HG03025 (cell line): Measurements from ENCODE around the gene LHPP.
"Not testable (repeated sequence)": the region's sequence is repeated elsewhere in the genome, so short reads cannot be mapped to it uniquely, and the experiment has no call there.

Source experiments
- ATAC-seq: cut with Tn5 transposase; IDR thresholded peaks from one replicate; pipeline ENCODE4 v1.9.1; 2021; ENCODE audit warnings: mild to moderate bottlenecking, moderate library complexity; ENCODE audit not compliant: unreplicated experiment, low FRiP score

LHPP gene

DNA sequence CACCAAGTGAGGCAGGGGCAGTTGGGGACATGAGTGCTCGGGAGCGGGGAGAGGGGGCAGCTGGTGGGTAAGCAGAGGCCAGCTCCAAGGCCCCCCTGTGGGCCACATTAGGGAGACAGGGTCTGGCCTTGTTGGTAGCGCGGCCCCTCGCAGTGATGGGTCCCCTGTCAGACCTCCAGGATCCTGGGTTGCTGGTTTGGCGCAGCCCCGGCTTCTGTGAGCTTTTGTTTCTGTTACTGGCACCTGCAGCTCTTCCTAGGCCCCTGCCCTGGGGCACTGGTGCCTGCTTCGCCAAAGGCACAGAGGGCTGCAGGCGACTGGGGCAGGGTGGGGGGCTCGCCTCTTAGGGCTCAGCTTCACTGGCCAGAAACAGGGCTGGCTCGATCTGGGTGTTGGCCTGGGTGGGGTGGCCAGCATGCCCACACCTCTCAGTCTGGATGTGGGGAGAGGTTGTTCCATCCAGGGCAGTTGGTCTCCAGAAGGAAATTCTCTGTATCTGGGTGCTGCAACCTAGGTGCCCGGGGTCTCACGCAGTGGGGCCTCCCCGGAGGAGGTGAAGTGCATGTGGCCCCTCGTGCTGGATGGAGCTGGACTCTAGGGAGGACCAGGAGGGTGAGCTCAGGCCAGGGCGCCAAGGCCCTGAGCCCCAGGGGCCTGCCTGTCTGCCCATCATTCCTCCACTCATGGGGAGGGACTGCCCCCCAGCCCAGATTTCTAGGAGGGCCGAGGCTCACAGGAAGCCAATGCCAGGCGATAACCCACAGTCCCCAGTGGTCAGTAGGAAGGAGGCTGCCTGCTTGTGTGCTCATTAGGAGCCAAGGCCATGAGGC is 138.6 kb downstream of the LHPP start:
- no peak for ATAC-seq

DNA sequence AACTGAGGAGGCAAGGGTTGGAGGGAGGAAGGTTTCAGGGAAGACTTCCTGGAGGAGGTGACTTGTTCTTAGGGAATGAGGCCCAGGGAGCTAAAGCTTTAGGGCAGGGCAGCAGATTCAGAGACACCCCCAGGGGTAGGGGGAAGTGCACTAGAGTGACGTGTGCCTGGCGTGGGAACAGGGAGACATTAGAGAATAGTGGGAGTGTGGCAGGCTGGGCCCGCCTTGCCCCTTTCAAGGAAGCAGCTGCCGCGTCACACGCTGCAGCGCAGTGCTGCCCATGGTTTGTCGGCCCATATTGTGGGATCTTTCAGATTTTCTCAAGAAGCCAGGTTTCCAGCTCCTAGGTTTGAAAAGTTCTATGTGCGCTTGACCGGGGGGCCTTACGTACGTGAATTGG is 139.4 kb downstream of the LHPP start:
- ATAC-seq: no peak

DNA sequence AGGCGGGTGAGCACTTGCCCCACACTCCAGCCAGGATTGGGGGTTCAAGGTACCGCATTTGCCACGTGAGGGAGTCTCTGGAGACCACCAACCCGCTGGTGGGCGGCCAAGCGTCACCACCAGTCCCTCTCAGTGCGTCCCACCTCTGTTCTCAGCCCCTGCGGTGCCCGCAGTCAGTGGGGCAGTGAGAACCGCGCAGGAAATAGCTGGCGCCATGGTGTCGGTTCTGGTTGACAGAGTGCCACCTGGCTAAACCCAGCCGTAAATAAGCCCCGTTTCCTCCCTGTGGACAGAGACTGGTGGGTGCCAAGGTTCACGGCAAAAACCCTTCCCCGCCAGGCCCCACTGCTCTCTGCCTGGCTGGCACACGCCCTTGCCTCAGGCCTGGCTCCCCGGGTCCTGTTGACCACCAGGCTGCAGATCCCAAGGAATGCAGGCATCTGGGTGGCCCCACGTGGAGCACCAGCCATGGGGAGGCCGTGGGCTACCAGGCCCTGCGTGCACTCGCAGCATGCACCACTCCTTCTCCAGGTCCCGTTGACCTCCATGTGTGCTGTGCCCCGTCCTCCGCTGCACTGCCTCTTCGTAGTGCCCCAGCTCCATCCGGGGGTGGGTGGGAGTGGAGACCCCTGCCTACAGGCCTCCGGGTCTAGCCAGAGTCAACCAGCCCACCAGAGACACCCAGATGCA is 140.0 kb downstream of the LHPP start:
- ATAC-seq: no peak

DNA sequence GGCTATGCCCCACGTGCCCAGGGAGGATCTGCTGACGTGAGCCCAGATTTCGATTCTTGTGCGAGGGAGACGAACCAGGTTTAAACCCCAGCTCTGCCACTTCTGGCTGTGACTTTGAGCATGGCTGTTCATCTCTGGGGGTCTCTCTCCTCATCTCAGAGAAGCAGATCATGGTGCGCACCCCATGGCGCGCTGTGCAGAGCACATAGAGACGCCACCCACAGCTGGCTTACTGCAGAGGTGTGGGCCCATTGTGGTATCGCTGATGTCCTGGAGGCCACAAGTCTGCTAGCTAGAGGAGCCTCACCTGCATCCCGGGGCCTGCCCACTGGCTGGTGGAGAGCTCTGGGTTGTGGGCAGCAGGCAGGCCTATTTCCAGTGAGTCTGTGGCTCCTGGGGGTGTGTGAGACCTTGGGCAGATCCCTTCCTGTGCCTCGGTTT is 140.5 kb downstream of the LHPP start:
- no peak for ATAC-seq

DNA sequence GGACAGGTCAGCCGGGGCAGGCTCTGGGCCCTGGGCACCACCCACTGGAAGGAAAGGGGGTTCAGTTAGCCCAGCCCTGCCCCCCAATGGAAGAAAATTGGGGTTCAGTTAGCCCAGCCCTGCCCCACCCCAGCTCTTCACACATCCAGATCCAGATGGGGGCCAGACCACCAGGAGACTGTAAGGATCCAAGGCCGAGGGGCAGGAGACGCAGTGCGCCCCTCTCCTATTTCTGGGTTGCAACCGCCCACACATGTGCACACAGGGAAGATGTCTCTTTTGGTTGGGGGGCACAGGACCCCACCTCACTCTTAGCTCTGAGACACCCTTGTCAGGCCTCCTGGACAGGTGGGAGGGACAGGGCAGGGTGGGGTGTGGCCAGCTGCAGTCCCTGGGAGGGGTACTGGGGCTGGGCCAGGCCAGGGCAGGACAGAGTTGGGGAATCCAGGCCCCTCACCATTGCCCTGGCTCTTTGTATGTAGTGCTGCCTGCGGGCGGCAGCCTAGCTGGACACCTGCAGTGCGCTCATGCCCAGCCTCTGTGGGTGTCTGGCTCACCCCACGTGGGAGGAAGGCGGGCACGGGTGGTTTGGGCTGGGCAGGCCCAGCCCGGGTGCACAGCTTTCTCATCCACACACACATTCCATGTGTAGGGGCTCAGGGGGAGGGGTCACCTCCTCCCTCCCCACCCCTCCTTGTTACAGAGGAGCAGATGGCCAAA is 141.2 kb downstream of the LHPP start:
- no peak for ATAC-seq

DNA sequence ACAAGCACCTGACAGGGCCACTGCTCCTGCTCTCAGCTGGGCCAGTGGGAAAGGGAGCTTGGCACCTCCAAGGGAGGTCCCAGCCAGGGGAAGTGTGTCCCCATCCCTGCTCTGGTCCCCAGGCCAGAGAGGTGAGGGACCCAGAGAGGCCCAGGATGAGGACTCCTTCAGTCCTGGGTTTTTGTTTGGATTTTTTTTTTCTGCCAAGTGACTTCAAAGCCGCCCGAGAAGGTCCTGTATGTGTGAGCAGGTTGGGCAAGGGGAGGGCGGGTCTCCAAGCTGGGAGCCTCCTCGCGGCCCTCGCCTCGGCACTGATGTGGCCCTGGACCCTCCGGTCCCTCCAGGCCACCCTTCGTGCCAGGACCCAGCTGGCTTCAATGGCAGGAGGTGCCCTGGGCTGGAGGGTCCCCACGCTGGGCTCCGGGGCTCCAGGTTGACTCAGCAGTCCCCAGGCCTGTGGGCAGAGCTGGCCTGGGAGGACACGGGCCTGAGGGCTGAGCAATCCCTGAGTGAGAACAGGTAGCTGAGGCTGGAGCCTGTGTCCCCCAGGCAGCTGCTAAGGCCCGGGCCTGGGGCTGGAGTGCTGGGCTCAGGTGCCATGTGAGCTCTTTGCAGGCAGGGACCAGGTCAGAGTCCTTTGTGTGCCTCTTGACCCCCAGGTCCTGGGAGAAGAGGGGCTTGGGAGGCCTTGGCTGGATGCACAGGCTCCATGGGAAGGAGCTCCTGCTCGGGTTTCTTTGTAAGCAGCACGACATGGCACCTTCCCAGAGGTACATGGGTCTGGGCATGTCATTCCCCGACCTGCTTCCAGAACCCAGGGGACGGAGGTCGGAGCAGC is 142.0 kb downstream of the LHPP start:
- no peak for ATAC-seq

DNA sequence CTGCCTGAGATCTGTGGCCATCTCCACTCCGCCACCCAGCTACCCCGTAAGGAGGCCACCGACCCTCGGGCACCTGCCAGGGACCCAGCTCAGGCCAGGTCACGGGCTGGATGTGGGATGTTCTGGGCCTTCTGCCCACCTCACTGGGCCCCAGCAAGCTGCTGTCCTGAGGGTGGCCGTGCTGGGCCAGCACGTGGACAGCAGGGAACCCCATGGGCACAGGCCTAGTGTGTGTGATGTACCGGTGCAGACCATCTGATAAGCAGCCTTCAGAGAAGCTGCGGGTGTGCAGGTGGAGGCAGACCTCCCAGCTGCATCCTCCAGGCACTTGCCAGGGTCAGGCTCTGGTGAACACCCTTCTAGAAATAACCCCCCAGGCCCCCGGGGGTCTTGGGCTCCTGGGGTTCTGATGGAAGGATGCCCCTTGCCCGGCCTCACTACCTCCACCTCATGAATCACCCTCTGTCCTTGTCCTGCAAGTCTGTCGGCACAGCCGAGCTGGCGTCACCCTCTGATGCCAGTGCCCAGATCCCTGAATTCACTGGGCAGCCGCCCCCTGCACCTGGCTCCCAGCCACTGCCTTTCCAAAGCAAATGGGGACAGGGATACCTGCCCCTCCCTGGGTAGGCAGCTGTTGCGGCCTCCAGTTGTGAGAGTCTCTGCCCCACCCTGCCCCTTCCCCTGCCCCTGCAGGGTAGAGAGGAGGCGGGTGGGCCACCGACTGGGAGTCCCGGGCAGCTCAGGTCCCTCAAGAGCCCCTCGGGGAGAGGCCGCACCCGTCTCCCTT is 142.8 kb downstream of the LHPP start:
- ATAC-seq: no peak

DNA sequence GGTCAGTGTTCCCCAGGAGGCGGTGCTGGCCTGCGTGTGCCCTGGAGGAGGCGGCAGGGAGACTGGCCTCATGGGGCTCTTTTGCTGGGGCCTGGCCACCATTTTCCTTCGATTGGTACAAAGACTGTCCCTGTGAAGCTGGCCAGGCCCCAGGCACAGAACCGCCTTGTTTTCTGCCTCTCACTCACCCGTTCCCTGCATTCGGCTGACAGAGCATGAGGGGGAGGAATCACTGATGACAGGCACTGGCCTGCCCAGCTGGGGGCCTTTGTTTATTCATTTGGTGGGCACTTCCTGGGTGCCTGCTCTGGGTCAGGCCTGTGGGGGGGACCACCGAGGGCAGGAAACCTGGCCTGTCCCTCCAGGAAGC is 143.4 kb downstream of the LHPP start:
- ATAC-seq: no peak

DNA sequence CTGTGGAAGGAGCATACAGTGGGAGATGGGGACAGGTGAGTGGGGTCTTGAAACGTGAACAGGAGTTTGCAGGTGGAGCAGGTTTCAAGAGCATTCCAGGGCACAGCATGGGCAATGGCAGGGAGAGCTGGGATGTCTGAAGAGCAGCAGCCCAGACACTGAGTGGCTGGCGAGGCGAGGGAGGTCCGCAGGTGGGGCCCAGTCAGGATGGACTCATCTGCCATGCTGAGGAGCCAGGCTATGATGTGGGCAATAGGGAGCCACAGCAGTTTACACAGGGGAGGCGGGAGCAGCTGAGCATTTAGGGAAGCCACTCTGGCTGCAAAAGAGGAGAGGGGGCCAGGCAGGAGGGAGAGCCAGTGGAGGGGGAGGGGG is 143.8 kb downstream of the LHPP start:
- ATAC-seq: no peak

DNA sequence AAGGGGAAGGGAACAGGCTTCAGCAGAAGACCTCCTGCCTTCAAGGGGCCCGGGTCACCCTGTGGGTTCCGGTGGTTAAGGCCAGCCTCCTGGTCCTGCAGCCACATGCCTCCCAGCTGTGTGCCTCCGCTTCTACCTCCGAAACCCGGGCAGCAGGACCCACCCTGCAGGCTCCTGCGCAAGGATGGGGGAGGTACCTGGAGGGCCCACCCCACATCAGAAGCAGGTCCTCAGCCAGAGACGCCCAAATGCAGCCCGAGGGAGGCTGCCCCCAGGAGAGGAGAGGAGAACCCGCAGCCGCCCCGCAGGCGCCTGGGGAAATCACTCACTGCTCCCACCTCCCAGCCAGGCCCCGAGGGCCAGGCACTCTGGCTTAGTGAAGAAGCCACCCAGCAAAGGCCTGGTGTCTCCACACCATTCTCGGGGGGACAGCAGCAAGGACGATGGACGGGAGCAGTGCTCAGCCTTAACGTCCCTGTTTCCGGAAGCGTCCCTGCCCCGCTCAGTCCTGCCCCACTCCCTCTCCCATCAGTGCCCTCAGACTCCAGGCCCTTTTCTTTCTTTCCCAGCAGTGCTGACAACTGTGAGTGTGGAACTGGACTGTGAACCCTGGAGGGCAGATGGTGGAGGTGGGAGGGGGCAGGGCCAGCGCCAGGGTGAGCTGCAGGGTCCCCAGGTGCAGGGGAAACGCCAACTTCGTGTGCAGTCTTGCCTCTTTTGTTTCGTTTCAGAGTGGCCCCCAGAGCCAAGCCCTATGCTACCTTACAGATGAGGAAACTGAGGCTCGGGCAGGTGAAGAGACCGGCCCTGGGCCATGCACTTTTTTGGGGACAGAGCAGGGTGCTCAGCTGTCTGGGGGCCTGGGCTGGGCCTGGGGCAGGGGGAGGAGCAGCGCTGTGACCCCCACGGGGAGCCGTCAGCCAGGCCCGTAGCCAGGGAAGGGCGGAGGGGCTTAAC is 144.5 kb downstream of the LHPP start:
- no peak for ATAC-seq

DNA sequence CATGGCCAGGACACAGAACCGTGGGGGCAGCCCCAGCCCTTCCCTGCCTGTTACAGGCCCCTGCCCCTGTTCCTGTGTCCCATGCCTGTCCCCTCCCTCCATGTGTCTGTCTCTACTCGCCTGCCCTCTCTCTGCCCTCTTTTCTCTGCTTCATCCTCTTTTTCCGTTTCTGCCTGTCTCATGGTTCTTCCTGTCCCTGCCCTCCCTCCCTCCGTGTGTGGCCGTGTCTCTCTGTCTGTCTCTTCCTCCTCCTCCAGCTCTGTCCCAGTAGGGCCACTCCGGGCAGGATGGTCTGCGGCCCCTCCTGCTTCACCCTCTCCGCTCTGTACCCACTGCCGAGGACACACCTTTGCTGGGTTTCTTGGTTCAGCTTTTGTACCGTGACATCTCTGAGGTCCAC is 145.2 kb downstream of the LHPP start:
- no peak for ATAC-seq

DNA sequence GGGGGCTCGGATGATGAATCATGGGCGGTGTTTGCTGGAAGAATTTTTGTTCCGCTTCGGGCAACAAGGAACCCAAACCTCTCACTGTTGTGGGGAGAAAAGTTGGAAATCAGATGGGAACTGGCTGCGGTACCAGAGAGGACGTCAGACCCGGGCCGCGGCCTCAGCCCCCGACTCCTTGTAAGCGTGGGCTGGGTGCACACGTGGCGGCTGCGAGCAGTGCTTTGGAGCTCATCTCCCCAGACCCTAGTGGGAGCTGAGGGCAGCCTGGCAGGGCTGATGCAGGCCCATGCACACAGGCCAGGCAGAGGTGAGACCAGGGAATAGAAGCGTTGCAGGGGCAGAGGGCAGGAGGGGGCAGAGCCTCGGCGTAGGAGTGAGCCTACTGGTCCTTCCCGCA is 146.1 kb downstream of the LHPP start:
- no peak for ATAC-seq

DNA sequence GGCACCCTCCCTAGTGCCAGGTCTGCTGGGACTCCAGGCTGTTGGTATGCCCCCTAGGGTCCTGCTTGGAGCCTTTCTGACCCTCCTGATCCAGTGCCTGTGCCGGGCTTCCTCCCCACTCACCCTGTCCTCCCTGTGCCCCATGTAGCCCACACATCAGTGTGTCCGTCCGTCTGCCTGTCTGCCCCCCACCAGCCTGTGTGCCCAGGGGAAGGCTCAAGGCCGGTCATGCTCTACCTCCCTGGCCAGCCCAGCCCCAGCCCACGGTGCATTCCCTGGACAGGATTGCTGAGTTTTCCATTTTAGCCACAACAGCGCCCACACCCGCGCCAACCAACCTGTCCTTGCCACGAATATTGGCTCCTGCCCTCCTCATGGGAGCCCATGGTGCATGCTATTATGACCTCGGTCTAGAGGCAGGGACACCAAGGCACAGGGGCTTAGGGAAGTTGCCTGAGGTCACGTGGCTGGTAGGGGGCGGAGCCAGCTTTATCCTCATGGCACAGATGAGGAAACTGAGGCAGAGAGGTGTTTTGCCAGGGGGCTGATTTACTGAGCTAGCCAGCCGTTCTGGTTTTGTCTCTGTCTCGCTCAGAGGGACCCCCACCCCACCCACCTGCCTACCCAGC is 146.6 kb downstream of the LHPP start:
- no peak for ATAC-seq

DNA sequence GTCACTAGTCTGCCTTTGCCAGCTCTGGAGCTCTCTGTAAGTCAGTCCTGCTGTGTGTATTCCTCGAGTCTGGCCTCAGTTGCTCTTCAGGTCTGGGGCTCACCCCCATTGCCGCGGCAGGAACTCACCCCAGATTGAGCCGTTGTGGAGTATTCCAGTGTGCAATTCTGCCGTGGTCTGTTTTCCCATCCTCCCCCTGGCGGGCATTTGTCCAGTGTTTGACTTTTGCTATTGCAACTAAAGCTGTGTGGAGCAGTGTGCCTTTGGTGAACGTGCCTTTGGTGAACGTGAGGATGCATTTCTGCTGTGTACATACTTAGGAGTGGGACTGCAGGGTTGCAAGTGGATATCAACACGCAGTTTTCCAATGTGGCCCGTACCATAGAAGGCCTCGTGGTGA is 148.1 kb downstream of the LHPP start:
- no peak for ATAC-seq

DNA sequence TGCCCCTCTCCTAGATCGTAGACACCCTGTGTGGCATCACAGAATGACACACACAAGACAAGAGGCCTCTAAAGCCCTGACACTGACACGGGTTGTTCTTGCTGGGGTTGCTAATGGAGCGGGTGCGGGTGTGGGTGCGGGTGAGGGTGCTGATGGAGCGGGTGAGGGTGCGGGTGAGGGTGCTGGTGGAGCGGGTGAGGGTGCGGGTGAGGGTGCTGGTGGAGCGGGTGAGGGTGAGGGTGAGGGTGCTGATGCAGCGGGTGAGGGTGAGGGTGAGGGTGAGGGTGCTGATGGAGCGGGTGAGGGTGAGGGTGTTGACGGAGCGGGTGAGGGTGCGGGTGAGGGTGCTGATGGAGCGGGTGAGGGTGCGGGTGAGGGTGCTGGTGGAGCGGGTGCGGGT is 148.6 kb downstream of the LHPP start:
- not testable (repeated sequence) for ATAC-seq

DNA sequence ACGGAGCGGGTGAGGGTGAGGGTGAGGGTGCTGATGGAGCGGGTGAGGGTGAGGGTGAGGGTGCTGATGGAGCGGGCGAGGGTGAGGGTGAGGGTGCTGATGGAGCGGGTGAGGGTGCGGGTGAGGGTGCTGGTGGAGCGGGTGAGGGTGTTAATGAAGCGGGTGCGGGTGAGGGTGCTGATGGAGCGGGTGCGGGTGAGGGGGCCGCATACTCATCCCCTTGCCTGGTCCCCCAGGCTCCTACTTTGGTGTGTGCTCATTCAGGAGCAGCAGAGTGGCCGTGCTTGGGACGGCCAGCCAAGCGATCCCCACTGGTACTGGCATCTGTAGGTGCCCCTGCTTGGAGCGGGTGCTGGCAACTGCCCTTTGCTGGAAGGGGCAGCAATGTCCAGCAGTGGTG is 149.2 kb downstream of the LHPP start:
- not testable (repeated sequence) for ATAC-seq

DNA sequence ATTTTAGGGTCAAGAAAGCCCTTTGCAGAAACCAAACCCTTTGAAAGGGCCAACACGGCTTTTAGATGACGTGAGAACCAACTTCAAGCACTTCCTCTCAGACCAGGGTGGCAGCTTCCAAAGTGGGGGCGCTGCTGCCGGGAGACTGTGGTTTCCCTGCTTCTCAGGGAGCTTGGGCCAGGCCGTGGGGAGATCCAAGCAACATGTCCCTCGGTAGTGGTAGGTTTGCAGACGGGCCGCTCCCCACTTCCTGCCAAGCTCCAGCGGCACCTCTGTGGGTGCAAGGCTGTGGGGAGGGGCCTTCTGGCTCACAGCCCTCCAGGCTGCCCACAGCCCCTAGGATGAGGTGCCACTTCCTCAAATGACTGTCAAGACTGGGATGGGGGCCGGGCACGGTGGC is 150.1 kb downstream of the LHPP start:
- ATAC-seq: no peak
